T-helper 1 cell treated with Interleukin-12 subunit alpha and Interleukin-12 subunit beta and Interleukin-4 antibody, amounts not matched to agents 30 μg/mL and 1 μg/mL, for 36 hours (primary cell): ENCODE data around the gene TECPR2.

ENCODE experiments used
- H3K27ac Mint-ChIP-seq: one replicate; pipeline ENCODE4 v1.8.0; 2021; ENCODE audit warnings: mild to moderate bottlenecking, mixed read lengths
- H3K27me3 Mint-ChIP-seq: one replicate; pipeline ENCODE4 v1.8.0; 2021; ENCODE audit warnings: low read depth, mixed read lengths
- H3K36me3 Mint-ChIP-seq: one replicate; pipeline ENCODE4 v1.8.0; 2021; ENCODE audit warnings: low read depth, mixed read lengths
- H3K4me1 Mint-ChIP-seq: one replicate; pipeline ENCODE4 v1.8.0; 2021; ENCODE audit warnings: low read depth, mixed read lengths
- H3K4me3 Mint-ChIP-seq: one replicate; pipeline ENCODE4 v1.8.0; 2021; ENCODE audit warnings: mild to moderate bottlenecking, moderate library complexity, mixed read lengths
- H3K9me3 Mint-ChIP-seq: one replicate; pipeline ENCODE4 v1.8.0; 2021; ENCODE audit warnings: mixed read lengths

TECPR2 gene

DNA sequence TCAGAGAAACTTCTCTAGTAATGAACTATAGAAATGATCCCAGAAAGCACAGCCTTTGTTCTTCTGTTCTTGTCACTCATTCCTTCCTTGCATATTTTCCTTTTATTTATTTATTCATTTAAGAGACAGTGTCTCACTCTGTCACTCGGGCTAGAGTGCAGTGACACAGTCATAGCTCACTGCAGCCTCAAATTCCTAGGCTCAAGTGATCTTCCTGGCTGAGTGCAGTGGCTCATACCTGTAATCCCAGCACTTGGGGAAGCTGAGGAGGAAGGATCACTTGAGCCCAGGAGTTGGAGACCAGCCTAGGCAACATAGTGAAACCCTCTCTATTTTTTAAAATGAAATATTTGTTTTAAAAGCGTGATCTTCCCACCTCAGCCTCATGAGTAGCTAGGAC is 11.5 kb downstream of the TECPR2 start:
- Mint-ChIP-seq H3K9me3 (no peaks in the 10 kb centered on the region), H3K27ac (no peak overlapping the region), H3K36me3 (peaks cover 9% of the 10 kb centered on the region), H3K27me3 (no peaks in the 10 kb centered on the region), H3K4me3 (no peak overlapping the region), H3K4me1 (peaks cover 26% of the 10 kb centered on the region)

DNA sequence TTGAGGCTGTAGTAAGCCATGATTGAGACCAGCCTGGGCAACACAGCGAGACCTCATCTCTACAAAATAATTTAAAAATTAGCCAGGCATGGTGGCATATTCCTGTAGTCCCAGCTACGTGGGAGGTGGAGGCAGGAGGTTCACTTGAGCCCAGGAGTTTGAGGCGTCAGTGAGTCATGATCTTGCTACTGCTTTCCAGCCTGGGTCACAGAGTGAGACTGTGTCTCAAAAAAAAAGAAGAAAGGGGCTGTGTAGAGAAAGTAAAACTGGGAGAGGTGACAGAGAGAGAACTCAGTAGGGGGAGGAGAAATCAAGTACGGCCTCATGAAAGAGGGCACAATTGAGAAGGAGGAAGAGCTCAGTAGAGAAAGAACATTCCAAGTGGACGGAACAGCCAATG is 12.4 kb downstream of the TECPR2 start:
- peak overlapping the region; percentile 33 for H3K27ac Mint-ChIP-seq
- H3K4me1 Mint-ChIP-seq: peaks cover 26% of the 10 kb centered on the region
- no peaks in the 10 kb centered on the region for H3K27me3 Mint-ChIP-seq
- H3K36me3 Mint-ChIP-seq: peaks cover 11% of the 10 kb centered on the region
- H3K4me3 Mint-ChIP-seq: no peak overlapping the region
- H3K9me3 Mint-ChIP-seq: no peaks in the 10 kb centered on the region

DNA sequence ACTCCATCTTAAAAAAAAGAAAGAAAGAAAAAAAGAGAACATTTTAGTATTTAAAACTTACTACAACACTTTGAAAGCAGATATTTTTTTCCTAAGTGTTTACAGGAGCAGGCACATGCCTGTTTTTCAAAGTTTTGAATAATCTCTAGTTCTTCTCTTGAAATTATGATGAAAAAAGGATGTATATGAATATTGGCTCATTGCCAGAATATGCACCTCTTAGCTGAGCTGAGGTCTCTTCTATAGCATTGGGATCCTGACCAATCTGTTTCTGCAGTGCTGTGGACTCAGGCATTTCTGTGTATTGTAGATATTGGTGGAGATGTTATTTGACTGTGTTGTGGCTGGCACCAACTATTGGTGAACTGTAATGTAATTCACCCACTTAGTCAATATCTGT is 15.0 kb downstream of the TECPR2 start:
- Mint-ChIP-seq H3K9me3 (no peaks in the 10 kb centered on the region), H3K36me3 (peaks cover 13% of the 10 kb centered on the region), H3K4me1 (peaks cover 24% of the 10 kb centered on the region)

GRCh38 chr14:102378830-102379229 is 16.1 kb downstream of the TECPR2 start:
- Mint-ChIP-seq H3K9me3 (no peaks in the 10 kb centered on the region), H3K27me3 (no peaks in the 10 kb centered on the region), H3K4me3 (no peak overlapping the region), H3K36me3 (peaks cover 10% of the 10 kb centered on the region), H3K4me1 (peaks cover 18% of the 10 kb centered on the region), H3K27ac (no peak overlapping the region)

More for the DNA sequence above, 15.0 kb downstream of the TECPR2 start:
- no peak overlapping the region for H3K27ac Mint-ChIP-seq
- H3K27me3 Mint-ChIP-seq: no peaks in the 10 kb centered on the region
- no peak overlapping the region for H3K4me3 Mint-ChIP-seq

- H3K27ac Mint-ChIP-seq: no peak overlapping the region
- H3K36me3 Mint-ChIP-seq: peaks cover 2% of the 10 kb centered on the region
- no peaks in the 10 kb centered on the region for H3K27me3 Mint-ChIP-seq
- no peaks in the 10 kb centered on the region for H3K4me1 Mint-ChIP-seq
- H3K9me3 Mint-ChIP-seq: no peaks in the 10 kb centered on the region
- no peak overlapping the region for H3K4me3 Mint-ChIP-seq
Observed at GRCh38 chr14:102387086-102387485, 24.3 kb downstream of the TECPR2 start.

- Mint-ChIP-seq H3K27me3 (no peaks in the 10 kb centered on the region), H3K9me3 (no peaks in the 10 kb centered on the region), H3K4me1 (peaks cover 2% of the 10 kb centered on the region), H3K27ac (no peak overlapping the region), H3K36me3 (peaks cover 2% of the 10 kb centered on the region), H3K4me3 (no peak overlapping the region)
Observed at GRCh38 chr14:102389246-102389645, 26.5 kb downstream of the TECPR2 start.

DNA sequence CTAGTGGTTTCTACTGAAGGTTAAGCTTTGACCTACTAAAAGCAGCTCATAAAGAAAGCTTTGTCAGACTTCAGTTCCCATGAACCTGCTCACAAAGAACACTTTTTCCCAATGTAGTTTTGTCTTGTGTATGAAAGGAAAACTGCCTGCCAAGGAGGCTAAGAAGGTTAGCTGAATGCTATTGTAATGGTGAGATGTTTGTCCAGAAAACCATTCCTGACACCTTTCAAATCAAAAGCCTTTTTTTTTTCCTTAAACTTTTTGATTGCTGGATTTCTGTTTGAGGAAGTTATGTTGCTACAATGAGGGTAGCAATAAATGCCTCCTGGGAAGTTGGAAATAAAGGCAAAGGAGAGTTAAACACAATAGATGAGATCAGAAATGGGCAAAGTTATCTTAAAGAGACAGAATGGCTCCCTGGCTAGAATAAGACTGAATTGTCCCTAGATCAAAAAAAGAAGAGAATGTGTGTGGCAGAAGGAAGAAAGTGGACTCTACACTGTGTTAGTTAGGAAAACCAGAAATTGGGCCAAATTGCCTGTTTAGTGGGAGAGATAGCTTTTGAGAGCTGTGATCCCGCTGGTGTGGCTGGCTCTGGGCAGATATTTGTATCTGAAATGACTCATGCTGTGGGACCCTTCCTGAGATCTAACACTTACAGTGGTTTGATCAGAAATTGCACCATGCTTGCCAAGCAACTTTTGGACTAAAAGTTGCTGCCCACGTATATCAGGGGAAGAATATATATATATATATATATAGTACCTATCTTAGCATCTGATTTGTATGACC is 27.5 kb downstream of the TECPR2 start:
- Mint-ChIP-seq H3K9me3 (no peaks in the 10 kb centered on the region), H3K4me1 (peaks cover 6% of the 10 kb centered on the region), H3K27me3 (no peaks in the 10 kb centered on the region), H3K36me3 (peaks cover 2% of the 10 kb centered on the region), H3K27ac (no peak overlapping the region), H3K4me3 (no peak overlapping the region)

DNA sequence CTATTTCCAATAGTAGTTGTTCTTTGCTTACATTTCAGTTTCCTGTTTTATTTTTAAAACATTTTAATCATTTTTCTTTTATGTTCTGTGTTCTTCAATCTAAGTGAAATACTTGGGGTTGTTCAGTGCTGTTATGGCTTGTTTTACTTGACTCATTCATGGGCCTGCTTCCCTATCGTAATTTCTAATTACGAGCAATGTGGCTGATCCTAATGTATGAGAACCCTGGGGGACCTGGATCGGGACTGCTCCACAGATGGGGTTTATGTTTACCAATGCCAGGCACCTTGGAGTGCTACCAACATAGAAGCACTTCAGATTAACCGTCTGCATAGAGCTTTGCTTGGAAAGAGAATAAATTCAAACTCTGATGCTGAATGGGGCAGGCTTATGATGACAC is 29.8 kb downstream of the TECPR2 start:
- Mint-ChIP-seq H3K9me3 (peaks cover 13% of the 10 kb centered on the region), H3K36me3 (peaks cover 15% of the 10 kb centered on the region), H3K4me3 (no peak overlapping the region), H3K4me1 (peaks cover 6% of the 10 kb centered on the region), H3K27me3 (no peaks in the 10 kb centered on the region), H3K27ac (no peak overlapping the region)

DNA sequence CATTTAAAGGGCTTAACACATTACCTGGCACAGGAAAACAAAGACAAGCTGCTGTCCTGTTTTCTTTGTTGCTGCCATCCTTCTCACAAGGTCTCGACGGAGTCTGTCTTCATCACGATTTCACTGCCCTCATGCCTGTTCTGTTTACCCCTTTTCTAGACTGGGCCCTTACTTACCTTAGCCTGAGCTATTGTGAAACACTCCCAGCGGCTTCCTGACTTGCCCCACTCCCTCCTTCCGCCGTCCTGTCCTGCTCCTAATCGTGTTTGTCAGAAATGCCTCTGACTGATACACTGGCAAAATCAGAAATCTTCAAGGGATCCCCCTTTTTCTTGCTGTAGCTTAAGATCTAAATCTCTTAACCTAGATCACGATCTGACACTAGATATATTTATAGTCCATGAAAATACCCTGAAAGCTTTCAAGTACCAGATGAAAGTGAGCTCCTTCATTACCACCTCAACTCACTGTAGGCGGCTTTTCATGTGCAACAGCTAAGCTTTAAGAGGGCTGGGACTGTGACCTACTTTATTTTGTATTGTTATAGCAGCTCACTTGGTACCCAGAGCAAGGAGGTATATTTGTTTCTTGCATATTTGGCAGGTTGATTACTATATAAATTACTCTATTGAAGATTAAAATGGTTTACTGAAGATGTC is 32.1 kb downstream of the TECPR2 start:
- Mint-ChIP-seq H3K27me3 (no peaks in the 10 kb centered on the region), H3K4me1 (peaks cover 6% of the 10 kb centered on the region), H3K9me3 (peaks cover 27% of the 10 kb centered on the region), H3K27ac (no peak overlapping the region), H3K36me3 (peaks cover 25% of the 10 kb centered on the region), H3K4me3 (no peak overlapping the region)

- peaks cover 27% of the 10 kb centered on the region for H3K9me3 Mint-ChIP-seq
- peaks cover 23% of the 10 kb centered on the region for H3K36me3 Mint-ChIP-seq
- H3K27ac Mint-ChIP-seq: no peak overlapping the region
- no peaks in the 10 kb centered on the region for H3K27me3 Mint-ChIP-seq
- no peak overlapping the region for H3K4me3 Mint-ChIP-seq
- peaks cover 6% of the 10 kb centered on the region for H3K4me1 Mint-ChIP-seq
Observed at GRCh38 chr14:102396521-102396920, 33.8 kb downstream of the TECPR2 start.

DNA sequence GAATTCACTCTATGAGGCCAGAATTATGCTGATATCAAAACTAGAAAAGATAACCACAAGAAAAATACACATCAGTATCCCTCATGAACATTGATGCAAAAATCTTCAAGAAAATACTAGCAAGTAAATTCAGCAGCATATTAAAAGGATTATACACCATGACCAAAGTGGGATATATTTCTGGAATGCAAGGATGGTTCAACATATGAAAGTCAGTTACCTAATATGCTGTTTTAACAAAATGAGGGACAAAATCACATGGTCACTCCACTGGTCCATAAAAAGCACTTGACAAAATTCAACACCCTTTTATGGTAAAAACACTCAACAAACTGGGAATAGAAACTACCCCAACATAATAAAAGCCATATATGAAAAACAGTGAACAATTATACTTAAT is 40.3 kb downstream of the TECPR2 start:
- Mint-ChIP-seq H3K27me3 (no peaks in the 10 kb centered on the region), H3K4me3 (no peak overlapping the region), H3K27ac (no peak overlapping the region), H3K9me3 (peaks cover 34% of the 10 kb centered on the region), H3K4me1 (no peaks in the 10 kb centered on the region), H3K36me3 (peaks cover 26% of the 10 kb centered on the region)

- peaks cover 24% of the 10 kb centered on the region for H3K36me3 Mint-ChIP-seq
- no peak overlapping the region for H3K4me3 Mint-ChIP-seq
- no peak overlapping the region for H3K27ac Mint-ChIP-seq
- H3K9me3 Mint-ChIP-seq: peaks cover 14% of the 10 kb centered on the region
- H3K27me3 Mint-ChIP-seq: no peaks in the 10 kb centered on the region
- peaks cover 5% of the 10 kb centered on the region for H3K4me1 Mint-ChIP-seq
Observed at GRCh38 chr14:102407258-102407657, 44.5 kb downstream of the TECPR2 start.

- Mint-ChIP-seq H3K27ac (no peak overlapping the region), H3K9me3 (no peaks in the 10 kb centered on the region), H3K27me3 (no peaks in the 10 kb centered on the region), H3K36me3 (peaks cover 12% of the 10 kb centered on the region), H3K4me3 (no peak overlapping the region), H3K4me1 (peaks cover 5% of the 10 kb centered on the region)
Observed at GRCh38 chr14:102408724-102409123, 46.0 kb downstream of the TECPR2 start.

DNA sequence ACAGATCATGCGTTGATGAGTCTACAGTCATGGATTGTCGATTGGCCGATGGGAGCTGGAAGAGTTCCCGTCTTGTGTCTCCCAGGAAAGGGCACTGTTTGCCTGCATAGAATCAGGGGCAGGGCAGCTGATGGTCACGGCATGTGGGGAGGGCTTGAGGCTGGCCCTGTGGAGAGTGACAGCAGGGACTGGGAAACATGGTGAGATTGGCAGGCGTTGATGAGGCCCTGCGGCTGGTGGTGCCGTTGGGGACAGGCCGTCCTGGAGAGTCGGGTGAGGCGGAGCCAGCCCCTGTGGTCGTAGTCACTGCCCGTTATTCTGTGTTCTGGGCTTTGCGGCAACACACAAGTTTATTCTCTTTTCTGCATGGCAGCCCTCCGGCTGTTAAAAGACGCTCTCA is 52.9 kb downstream of the TECPR2 start:
- Mint-ChIP-seq H3K36me3 (no peaks in the 10 kb centered on the region), H3K27ac (no peak overlapping the region), H3K4me3 (no peak overlapping the region), H3K4me1 (no peaks in the 10 kb centered on the region), H3K9me3 (no peaks in the 10 kb centered on the region), H3K27me3 (no peaks in the 10 kb centered on the region)

- Mint-ChIP-seq H3K27me3 (no peaks in the 10 kb centered on the region), H3K4me3 (no peak overlapping the region), H3K4me1 (no peaks in the 10 kb centered on the region), H3K9me3 (no peaks in the 10 kb centered on the region), H3K36me3 (no peaks in the 10 kb centered on the region), H3K27ac (no peak overlapping the region)
Observed at GRCh38 chr14:102417001-102417431, 54.3 kb downstream of the TECPR2 start.
